ENCODE data around the gene SLC17A3.

SLC17A3 gene

GRCh38 chr6:25829375-25829774 is 44.7 kb downstream of the SLC17A3 start:
- Histone ChIP-seq H4K20me1 (ENCODE audit: insufficient read depth, low read length) (no peaks in the 10 kb centered on the region), H3K9ac (ENCODE audit: low read length) (no peak overlapping the region), H3K4me3 (ENCODE audit: low read length) (no peak overlapping the region), H3K79me2 (ENCODE audit: low read length) (no peaks in the 10 kb centered on the region), H3F3A (ENCODE audit: insufficient read depth, low read length) (no peaks in the 10 kb centered on the region), H3K27me3 (replicated peaks; ENCODE audit: insufficient read depth, low read length) (no peaks in the 10 kb centered on the region), H3K4me2 (ENCODE audit: low read depth, low read length) (no peak overlapping the region), H3K27ac (ENCODE audit: low read length) (no peak overlapping the region), H2AFZ (ENCODE audit: low read length) (no peak overlapping the region), H3K9me3 (replicated peaks; ENCODE audit: insufficient read depth, low read length) (no peaks in the 10 kb centered on the region), H3K4me1 (ENCODE audit: low read length) (no peaks in the 10 kb centered on the region), H3K9me2 (replicated peaks; ENCODE audit: insufficient read depth, low read length) (no peaks in the 10 kb centered on the region), H3K36me3 (replicated peaks; ENCODE audit: insufficient read depth, low read length) (no peaks in the 10 kb centered on the region)
- TF ChIP-seq CTCF (IDR thresholded peaks at IDR 0.05; ENCODE audit: low read length) (no peak), EZH2phosphoT487 (IDR thresholded peaks at IDR 0.05; ENCODE audit: low read length) (no peak), EZH2 (optimal IDR thresholded peaks at IDR 0.05; ENCODE audit: low read depth, low read length) (no peak)
- DNase-seq: no peak

- Histone ChIP-seq H3K4me3 (ENCODE audit: low read length) (no peak overlapping the region), H3K9me2 (replicated peaks; ENCODE audit: insufficient read depth, low read length) (no peaks in the 10 kb centered on the region), H3K9me3 (replicated peaks; ENCODE audit: insufficient read depth, low read length) (no peaks in the 10 kb centered on the region), H3K4me1 (ENCODE audit: low read length) (no peaks in the 10 kb centered on the region), H2AFZ (ENCODE audit: low read length) (no peak overlapping the region), H3K4me2 (ENCODE audit: low read depth, low read length) (no peak overlapping the region), H3K27ac (ENCODE audit: low read length) (no peak overlapping the region), H3K79me2 (ENCODE audit: low read length) (no peaks in the 10 kb centered on the region), H4K20me1 (ENCODE audit: insufficient read depth, low read length) (no peaks in the 10 kb centered on the region), H3K27me3 (replicated peaks; ENCODE audit: insufficient read depth, low read length) (no peaks in the 10 kb centered on the region), H3K36me3 (replicated peaks; ENCODE audit: insufficient read depth, low read length) (no peaks in the 10 kb centered on the region), H3F3A (ENCODE audit: insufficient read depth, low read length) (no peaks in the 10 kb centered on the region), H3K9ac (ENCODE audit: low read length) (no peak overlapping the region)
- no peak for TF ChIP-seq CTCF (IDR thresholded peaks at IDR 0.05; ENCODE audit: low read length)
- TF ChIP-seq EZH2 (optimal IDR thresholded peaks at IDR 0.05; ENCODE audit: low read depth, low read length): no peak
- no peak for TF ChIP-seq EZH2phosphoT487 (IDR thresholded peaks at IDR 0.05; ENCODE audit: low read length)
- DNase-seq: no peak
These were observed 52.7 kb downstream of the SLC17A3 start for GRCh38 chr6:25821341-25821740.

- Histone ChIP-seq H4K20me1 (ENCODE audit: insufficient read depth, low read length) (no peaks in the 10 kb centered on the region), H3K27me3 (replicated peaks; ENCODE audit: insufficient read depth, low read length) (no peaks in the 10 kb centered on the region), H3K9me2 (replicated peaks; ENCODE audit: insufficient read depth, low read length) (no peaks in the 10 kb centered on the region), H3K4me1 (ENCODE audit: low read length) (no peaks in the 10 kb centered on the region), H3K4me2 (ENCODE audit: low read depth, low read length) (no peak overlapping the region), H2AFZ (ENCODE audit: low read length) (no peak overlapping the region), H3K9me3 (replicated peaks; ENCODE audit: insufficient read depth, low read length) (no peaks in the 10 kb centered on the region), H3F3A (ENCODE audit: insufficient read depth, low read length) (no peaks in the 10 kb centered on the region), H3K4me3 (ENCODE audit: low read length) (no peak overlapping the region), H3K79me2 (ENCODE audit: low read length) (no peaks in the 10 kb centered on the region), H3K36me3 (replicated peaks; ENCODE audit: insufficient read depth, low read length) (no peaks in the 10 kb centered on the region), H3K9ac (ENCODE audit: low read length) (no peak overlapping the region), H3K27ac (ENCODE audit: low read length) (no peak overlapping the region)
- no peak for TF ChIP-seq EZH2phosphoT487 (IDR thresholded peaks at IDR 0.05; ENCODE audit: low read length)
- no peak for DNase-seq
These were observed 57.8 kb downstream of the SLC17A3 start for GRCh38 chr6:25816252-25816651.

- Histone ChIP-seq H3K36me3 (replicated peaks; ENCODE audit: insufficient read depth, low read length) (no peaks in the 10 kb centered on the region), H3K9me2 (replicated peaks; ENCODE audit: insufficient read depth, low read length) (no peaks in the 10 kb centered on the region), H3K9me3 (replicated peaks; ENCODE audit: insufficient read depth, low read length) (no peaks in the 10 kb centered on the region), H3K9ac (ENCODE audit: low read length) (no peak overlapping the region), H3F3A (ENCODE audit: insufficient read depth, low read length) (no peaks in the 10 kb centered on the region), H3K4me3 (ENCODE audit: low read length) (no peak overlapping the region), H3K27me3 (replicated peaks; ENCODE audit: insufficient read depth, low read length) (no peaks in the 10 kb centered on the region), H2AFZ (ENCODE audit: low read length) (no peak overlapping the region), H3K4me1 (ENCODE audit: low read length) (no peaks in the 10 kb centered on the region), H3K27ac (ENCODE audit: low read length) (no peak overlapping the region), H4K20me1 (ENCODE audit: insufficient read depth, low read length) (no peaks in the 10 kb centered on the region), H3K4me2 (ENCODE audit: low read depth, low read length) (no peak overlapping the region), H3K79me2 (ENCODE audit: low read length) (no peaks in the 10 kb centered on the region)
- DNase-seq: no peak
- TF ChIP-seq EZH2 (optimal IDR thresholded peaks at IDR 0.05; ENCODE audit: low read depth, low read length) (no peak), EZH2phosphoT487 (IDR thresholded peaks at IDR 0.05; ENCODE audit: low read length) (no peak), CTCF (IDR thresholded peaks at IDR 0.05; ENCODE audit: low read length) (no peak)
These were observed 58.8 kb downstream of the SLC17A3 start for GRCh38 chr6:25815194-25815593.

All from MM.1S (cell line).